HG02973 (cell line): ENCODE results near the gene PSKH1.
A peak's percentile ranks its signal among the peaks of the same experiment; 100 is the strongest.

Source experiments
- ATAC-seq: cut with Tn5 transposase; IDR thresholded peaks from one replicate; pipeline ENCODE4 v1.9.1; 2021; ENCODE audit warnings: moderate library complexity; ENCODE audit not compliant: unreplicated experiment

The PSKH1 gene

DNA sequence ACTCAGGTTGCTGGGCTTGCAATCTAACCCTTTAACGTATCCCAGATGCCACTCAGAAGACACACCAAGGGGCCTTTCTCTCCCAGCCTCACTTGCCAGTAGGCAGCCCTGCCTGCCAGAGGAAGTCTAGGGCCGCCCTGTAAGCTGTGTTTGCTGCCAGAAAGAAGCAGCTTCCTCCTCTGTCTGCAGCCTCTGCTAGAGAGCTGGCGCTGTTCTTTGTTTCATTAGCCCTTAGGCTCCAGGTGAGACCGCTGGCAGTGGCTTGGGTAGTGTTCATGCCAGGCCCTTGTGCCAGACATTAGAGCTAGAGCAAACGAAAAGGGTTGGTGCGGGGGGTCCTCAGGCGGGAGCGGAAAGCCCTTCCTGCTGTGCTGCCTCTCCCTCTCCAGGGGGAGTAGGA lies 29.7 kb downstream of the PSKH1 start:
- no peak for ATAC-seq

- no peak for ATAC-seq
Observed at GRCh38 chr16:67923414-67924116, 30.5 kb downstream of the PSKH1 start.

DNA sequence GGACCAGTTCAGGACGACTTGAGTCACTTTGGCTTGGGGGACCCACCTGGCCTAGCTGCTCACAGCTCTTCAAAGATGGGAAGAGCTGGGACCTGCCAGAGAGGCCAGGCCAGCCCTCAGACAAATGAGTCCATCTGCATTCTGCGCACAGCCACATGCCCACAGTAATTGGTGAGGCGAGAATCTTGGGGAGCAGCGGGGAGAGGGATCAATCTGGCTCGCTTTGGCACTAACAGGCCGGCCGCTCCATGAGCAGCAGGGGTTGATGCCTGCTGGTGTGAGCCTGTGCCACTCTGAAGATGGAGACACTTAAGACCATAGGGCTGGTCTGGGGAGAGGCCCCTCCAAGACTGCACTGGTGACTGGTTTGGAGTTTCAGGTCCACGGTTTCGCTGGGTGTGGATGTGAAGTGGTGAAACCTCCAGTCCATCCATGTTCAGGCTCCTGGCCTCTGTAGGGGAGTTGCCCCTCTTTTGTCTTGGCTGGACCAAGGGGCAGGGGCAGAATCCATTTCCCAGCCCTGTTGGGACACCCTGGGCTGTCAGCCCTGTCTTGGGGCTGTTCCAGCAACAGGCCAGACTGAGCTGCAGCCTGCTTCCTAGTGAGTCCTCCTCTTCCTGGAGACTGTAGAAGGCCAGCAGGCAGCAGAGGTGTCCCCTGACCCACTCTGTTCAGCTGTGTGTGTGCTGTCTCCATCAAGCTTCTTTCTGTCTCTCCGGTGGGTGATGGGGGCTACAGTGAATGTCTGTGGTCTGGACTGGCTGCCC lies 31.3 kb downstream of the PSKH1 start:
- ATAC-seq, result no peak

- no peak for ATAC-seq
Observed at GRCh38 chr16:67926181-67926750, 33.2 kb downstream of the PSKH1 start.

DNA sequence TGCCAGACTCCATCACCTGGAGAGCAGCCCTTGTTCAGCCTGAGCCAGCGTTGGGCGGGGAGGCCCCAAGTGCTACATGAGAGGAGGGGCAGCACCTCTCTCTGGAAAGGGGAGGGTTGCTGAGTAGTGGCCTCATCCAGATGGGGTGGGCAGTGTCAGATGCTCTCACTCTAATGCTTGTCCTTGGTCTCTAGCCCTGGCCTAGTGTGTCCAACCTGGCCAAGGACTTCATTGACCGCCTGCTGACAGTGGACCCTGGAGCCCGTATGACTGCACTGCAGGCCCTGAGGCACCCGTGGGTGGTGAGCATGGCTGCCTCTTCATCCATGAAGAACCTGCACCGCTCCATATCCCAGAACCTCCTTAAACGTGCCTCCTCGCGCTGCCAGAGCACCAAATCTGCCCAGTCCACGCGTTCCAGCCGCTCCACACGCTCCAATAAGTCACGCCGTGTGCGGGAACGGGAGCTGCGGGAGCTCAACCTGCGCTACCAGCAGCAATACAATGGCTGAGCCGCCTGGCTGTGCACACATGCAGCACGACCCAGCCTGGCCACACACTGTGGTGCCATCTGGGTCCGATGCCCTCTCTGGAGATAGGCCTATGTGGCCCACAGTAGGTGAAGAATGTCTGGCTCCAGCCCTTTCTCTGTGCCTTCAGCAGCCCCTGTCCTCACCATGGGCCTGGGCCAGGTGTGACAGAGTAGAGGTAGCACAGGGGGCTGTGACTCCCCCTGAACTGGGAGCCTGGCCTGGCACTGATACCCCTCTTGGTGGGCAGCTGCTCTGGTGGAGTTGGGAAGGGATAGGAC lies 34.3 kb downstream of the PSKH1 start:
- no peak for ATAC-seq

DNA sequence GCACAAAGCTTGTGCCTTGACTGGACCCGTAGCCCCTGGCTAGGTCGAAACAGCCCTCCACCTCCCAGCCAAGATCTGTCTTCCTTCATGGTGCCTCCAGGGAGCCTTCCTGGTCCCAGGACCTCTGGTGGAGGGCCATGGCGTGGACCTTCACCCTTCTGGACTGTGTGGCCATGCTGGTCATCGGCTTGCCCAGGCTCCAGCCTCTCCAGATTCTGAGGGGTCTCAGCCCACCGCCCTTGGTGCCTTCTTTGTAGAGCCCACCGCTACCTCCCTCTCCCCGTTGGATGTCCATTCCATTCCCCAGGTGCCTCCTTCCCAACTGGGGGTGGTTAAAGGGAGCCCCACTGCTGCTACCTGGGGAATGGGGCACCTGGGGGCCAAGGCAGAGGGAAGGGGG lies 35.1 kb downstream of the PSKH1 start:
- ATAC-seq, result no peak

DNA sequence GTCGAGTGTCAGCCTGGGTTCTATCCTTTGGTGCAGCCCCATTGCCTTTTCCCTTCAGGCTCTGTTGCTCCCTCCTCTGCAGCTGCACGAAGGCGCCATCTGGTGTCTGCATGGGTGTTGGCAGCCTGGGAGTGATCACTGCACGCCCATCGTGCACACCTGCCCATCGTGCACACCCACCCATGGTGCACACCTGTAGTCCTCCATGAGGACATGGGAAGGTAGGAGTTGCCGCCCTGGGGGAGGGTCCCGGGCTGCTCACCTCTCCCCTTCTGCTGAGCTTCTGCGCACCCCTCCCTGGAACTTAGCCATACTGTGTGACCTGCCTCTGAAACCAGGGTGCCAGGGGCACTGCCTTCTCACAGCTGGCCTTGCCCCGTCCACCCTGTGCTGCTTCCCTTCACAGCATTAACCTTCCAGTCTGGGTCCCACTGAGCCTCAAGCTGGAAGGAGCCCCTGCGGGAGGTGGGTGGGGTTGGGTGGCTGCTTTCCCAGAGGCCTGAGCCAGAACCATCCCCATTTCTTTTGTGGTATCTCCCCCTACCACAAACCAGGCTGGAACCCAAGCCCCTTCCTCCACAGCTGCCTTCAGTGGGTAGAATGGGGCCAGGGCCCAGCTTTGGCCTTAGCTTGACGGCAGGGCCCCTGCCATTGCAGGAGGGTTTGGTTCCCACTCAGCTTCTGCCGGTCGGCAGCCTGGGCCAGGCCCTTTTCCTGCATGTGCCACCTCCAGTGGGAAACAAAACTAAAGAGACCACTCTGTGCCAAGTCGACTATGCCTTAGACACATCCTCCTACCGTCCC lies 35.7 kb downstream of the PSKH1 start:
- ATAC-seq, result no peak

DNA sequence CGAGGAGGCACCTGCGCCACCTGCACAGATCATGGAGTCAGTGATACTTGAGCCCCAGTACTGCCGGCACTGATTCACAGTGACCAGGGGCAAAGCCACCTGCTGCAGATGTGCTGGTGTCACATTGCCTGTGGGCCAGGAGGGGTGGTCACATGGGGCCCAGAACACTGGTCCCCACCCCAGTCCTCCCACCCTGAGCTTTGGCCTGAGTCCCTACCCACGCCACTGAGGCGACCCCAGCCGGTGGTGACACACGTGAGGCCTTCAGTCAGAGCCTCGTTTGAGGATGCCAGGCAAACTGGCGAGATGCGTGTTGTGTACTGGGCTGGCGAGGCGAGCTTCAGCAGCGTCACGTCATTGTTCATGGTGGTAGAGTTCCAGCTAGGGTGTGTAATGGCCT lies 37.1 kb downstream of the PSKH1 start:
- no peak for ATAC-seq

DNA sequence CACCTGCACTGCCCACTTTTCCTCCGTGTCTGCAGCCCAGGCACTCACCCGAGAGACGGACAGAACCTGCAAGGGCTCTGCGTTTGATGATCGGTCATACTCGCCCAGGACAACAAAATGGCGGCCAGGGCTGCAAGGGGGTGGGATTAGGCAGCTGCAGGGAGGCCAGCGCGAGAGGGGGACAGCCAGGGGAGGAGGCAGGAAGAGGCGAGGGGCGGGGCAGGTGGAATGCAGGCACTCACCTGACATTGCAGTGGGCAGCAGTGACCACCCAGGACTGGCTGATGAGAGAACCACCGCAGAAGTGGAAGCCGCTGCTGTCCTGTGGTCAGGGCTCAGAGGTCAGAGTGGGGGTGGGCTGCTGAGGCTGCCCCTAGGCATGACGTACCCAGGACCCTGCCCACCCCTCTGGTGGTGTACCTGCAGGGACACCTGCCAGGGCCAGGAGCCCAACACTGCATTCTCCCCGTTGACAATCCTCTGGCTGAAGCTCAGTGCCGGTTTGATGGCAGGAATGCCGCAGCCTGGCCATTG lies 37.7 kb downstream of the PSKH1 start:
- ATAC-seq, result no peak

GRCh38 chr16:67931712-67932461 lies 38.8 kb downstream of the PSKH1 start, which contains the start of gene CTRL:
TSS of gene CTRL (minus strand) at chr16:67931862. CDS start at chr16:67931852, 10 bp downstream.
- ATAC-seq, result no peak

DNA sequence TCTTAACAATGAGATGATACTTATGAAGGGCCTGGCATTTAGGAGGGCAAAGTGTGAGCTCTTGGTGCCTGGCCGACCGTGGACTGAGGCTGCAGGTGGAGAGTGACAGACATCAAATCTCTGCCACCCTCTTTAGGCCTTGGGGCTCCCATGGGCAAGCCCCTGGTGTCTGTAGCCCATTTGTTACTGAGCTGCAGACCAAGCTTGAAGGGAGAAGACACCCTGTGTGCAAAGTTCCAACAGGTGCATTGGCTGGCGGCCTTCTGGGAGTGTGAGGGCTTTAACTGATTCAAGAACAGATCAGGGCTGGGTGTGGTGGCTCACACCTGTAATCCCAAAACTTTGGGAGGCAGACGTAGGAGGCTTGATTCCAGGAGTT lies 39.4 kb downstream of the PSKH1 start:
- ATAC-seq, result no peak

DNA sequence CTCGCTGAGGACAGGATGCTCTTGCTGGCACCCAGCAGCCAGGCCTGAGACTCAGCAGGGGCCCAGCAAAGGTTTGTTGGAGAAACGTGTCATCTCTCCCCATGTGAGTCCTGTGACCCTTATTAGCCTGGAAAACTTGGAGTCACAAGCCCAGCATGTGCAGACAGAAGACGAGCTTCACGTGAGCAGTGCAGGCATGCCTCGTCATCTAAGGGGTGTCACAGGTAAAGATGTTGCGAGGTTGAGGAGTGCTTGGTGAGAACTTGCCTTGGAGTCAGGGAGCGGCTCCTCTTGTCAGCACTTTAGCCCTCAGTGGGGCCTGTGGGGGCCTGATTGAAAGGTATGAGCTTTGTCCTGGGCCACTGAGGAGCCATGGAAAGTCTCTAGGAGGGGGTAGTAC lies 40.8 kb downstream of the PSKH1 start:
- no peak for ATAC-seq

DNA sequence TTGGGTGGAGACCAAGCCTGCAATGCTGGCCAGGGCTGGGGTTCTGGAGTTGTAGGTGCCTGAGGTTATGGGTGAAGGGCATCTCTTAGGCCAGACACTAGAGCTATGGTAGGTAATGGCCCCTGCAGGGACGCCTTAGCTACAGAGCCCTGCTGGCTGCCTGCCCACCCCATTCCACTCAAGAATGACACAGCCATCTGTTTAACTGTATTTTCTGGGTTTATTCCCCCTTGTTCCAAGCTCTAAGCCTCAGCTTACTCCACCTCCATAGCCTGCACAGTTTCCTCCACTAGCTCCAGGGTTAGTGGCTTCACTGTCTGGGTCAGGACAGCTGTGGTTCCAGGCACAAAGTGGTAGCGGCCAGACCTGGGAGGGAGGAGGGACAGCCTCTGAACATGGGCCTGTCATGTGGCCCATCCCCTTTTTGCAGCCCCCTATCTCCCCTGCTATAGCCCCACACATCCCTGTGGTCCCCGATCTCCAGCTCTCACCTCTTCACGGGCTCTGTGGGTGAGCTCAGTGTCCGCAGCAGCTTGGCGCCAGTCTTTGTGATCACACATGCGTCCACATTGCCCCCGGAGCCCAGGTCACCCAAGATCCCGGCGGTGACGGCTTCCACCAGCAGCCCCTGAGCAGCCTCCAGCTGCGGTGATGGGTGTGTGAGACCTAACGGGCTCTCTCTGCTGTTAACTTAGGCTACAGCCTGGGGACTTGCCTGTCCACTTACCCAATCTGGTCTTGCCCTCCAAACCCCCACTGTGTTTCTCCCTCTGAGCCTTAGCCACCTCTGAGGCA lies 41.4 kb downstream of the PSKH1 start:
- no peak for ATAC-seq

- ATAC-seq, result no peak
Observed at GRCh38 chr16:67935101-67935401, 42.0 kb downstream of the PSKH1 start.

- peak; percentile 81 for ATAC-seq
Observed at GRCh38 chr16:67935402-67936123, 42.5 kb downstream of the PSKH1 start.

- no peak for ATAC-seq
Observed at GRCh38 chr16:67936124-67936879, 43.2 kb downstream of the PSKH1 start, which contains the start of gene PSMB10. TSS of gene PSMB10 (minus strand) at chr16:67936850. CDS start at chr16:67936749, 101 bp downstream.

GRCh38 chr16:67936880-67937605 lies 44.0 kb downstream of the PSKH1 start:
- ATAC-seq, result peak; percentile 54
